ENCODE results near the gene GJA10. TPM values are rescaled to one million over a fixed set of nuclear protein-coding genes. Genes with fewer than 3 reads are reported as not detected.
A peak's percentile ranks its signal among the peaks of the same experiment; 100 is the strongest.

Gene GJA10
- polyA plus RNA-seq, 3 donors: not detected

DNA sequence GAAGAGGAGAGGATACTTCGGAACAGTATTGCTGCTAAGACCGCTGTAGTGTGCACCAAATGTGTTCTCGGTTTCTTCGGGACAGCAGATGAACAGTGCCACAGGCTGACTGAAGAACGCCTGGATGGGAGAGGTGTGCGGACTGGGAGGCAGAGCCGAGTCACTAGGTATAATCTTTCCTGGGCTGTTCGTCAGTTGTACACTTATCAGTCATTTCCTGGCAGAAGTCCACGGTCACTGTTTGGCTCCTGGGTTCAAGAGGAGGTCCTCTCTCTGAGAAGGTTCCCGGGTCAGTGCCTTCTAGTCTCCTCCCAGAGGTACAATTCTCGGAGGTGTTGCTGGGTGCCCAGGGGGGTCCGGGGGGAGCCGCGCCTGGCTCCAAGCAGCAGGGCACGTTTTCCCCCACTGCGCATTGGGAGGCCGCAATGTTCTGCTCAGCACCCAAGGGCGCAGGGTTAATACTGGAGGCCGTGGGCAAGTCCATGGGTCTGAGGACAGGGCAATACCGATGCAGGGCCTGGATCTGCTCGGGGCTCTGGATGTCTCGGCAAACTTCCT lies 38.1 kb downstream of the GJA10 start:
- H3K27ac ChIP-seq (ENCODE audit: low read depth in 1 of 2, low read length in 2 of 2): no peak overlapping the region
- H4K20me1 ChIP-seq (ENCODE audit: insufficient read depth, low read length): no peaks in the 10 kb centered on the region
- Mint-ChIP-seq H3K9me3 (no peaks in the 10 kb centered on the region), H3K4me3 (no peak overlapping the region), H3K27me3 (ENCODE audit: low read depth in 3 of 3) (peaks cover 0 to 5% (median 2%) of the 10 kb centered on the region in 3 donors), H3K36me3 (no peaks in the 10 kb centered on the region), H3K4me1 (peaks cover 29% of the 10 kb centered on the region), H3K27ac (peak overlapping the region in 1 of 7 donors; percentile 64)
- no peaks in the 10 kb centered on the region for H3K36me3 ChIP-seq (replicated peaks in 1 of 2; ENCODE audit: control insufficient read depth in 1 of 2, insufficient read depth in 2 of 2, low read length in 2 of 2)
- H3K27me3 ChIP-seq (ENCODE audit: control insufficient read depth in 2 of 2, insufficient read depth in 2 of 2, low read length in 2 of 2): no peaks in the 10 kb centered on the region
- no peak overlapping the region for H2AFZ ChIP-seq (ENCODE audit: insufficient read depth, low read depth, low read length, poor library complexity, severe bottlenecking)
- no peaks in the 10 kb centered on the region for H3K79me2 ChIP-seq (ENCODE audit: insufficient read depth, low read length)
- H3K4me2 ChIP-seq (replicated peaks; ENCODE audit: extremely low read depth, low read length, poor library complexity, severe bottlenecking): no peak overlapping the region
- no peak overlapping the region for H3K9ac ChIP-seq (ENCODE audit: insufficient read depth, low read length, poor library complexity, severe bottlenecking)
- intact Hi-C loops (cut with micrococcal nuclease): no loop called here
- 98% methylated on average over 22 of the region's 22 CpGs for WGBS (ENCODE audit: insufficient coverage)
- no peak for DNase-seq
- H3K9me3 ChIP-seq (replicated peaks in 1 of 2; ENCODE audit: control insufficient read depth in 1 of 2, insufficient read depth in 1 of 2, low read length in 2 of 2): no peaks in the 10 kb centered on the region
- TF ChIP-seq CTCF (IDR thresholded peaks at IDR 0.05): no peak
- no peak overlapping the region for H3K4me3 ChIP-seq (replicated peaks in 1 of 3; ENCODE audit: low read depth in 2 of 3, low read length in 3 of 3)
- H3K4me1 ChIP-seq (ENCODE audit: control insufficient read depth in 1 of 2, insufficient read depth in 2 of 2, low read length in 2 of 2): peaks cover 25 to 26% of the 10 kb centered on the region in 2 donors

- Histone ChIP-seq H3K4me1 (ENCODE audit: control insufficient read depth in 1 of 2, insufficient read depth in 2 of 2, low read length in 2 of 2) (peaks cover under 1 to 1% of the 10 kb centered on the region in 2 donors), H2AFZ (ENCODE audit: insufficient read depth, low read depth, low read length, poor library complexity, severe bottlenecking) (no peak overlapping the region), H3K4me2 (replicated peaks; ENCODE audit: extremely low read depth, low read length, poor library complexity, severe bottlenecking) (no peak overlapping the region), H3K27ac (ENCODE audit: low read depth in 1 of 2, low read length in 2 of 2) (no peak overlapping the region), H3K4me3 (replicated peaks in 1 of 3; ENCODE audit: low read depth in 2 of 3, low read length in 3 of 3) (no peak overlapping the region), H3K36me3 (replicated peaks in 1 of 2; ENCODE audit: control insufficient read depth in 1 of 2, insufficient read depth in 2 of 2, low read length in 2 of 2) (no peaks in the 10 kb centered on the region), H3K79me2 (ENCODE audit: insufficient read depth, low read length) (no peaks in the 10 kb centered on the region), H3K9ac (ENCODE audit: insufficient read depth, low read length, poor library complexity, severe bottlenecking) (no peak overlapping the region), H3K27me3 (ENCODE audit: control insufficient read depth in 2 of 2, insufficient read depth in 2 of 2, low read length in 2 of 2) (no peaks in the 10 kb centered on the region), H4K20me1 (ENCODE audit: insufficient read depth, low read length) (no peaks in the 10 kb centered on the region), H3K9me3 (replicated peaks in 1 of 2; ENCODE audit: control insufficient read depth in 1 of 2, insufficient read depth in 1 of 2, low read length in 2 of 2) (no peaks in the 10 kb centered on the region)
- 96% methylated on average over 7 of the region's 19 CpGs for WGBS (ENCODE audit: insufficient coverage)
- H3K27ac Mint-ChIP-seq: no peak overlapping the region
- H3K27me3 Mint-ChIP-seq (ENCODE audit: low read depth in 3 of 3): peaks cover 0 to 5% (median 2%) of the 10 kb centered on the region in 3 donors
- H3K4me3 Mint-ChIP-seq: no peak overlapping the region
- H3K4me1 Mint-ChIP-seq: peaks cover 4% of the 10 kb centered on the region
- H3K9me3 Mint-ChIP-seq: no peaks in the 10 kb centered on the region
- intact Hi-C loops (cut with micrococcal nuclease): no loop called here
- no peak for DNase-seq
- TF ChIP-seq CTCF (IDR thresholded peaks at IDR 0.05): no peak
- H3K36me3 Mint-ChIP-seq: no peaks in the 10 kb centered on the region
Measured at GRCh38 chr6:89934685-89935366, 40.6 kb downstream of the GJA10 start.
